DND-41 (cell line): Measurements from ENCODE around the gene LACC1.

Experiments
- ATAC-seq: fragments of 200-7000 bp; cut with Tn5 transposase; 3 replicates; pipeline ENCODE4 v1.9.1; 2021; ENCODE audit warnings: low read depth; ENCODE audit not compliant: insufficient read depth
- DNase-seq: peaks from one replicate; pipeline ENCODE4 v3.0.0-alpha.2; 2020
- H2AFZ ChIP-seq: 2 replicates; pipeline ENCODE4 v1.6.0; 2012; ENCODE audit warnings: low read depth, low read length
- H3K27ac ChIP-seq: 2 replicates; pipeline ENCODE4 v1.5.1; 2012; ENCODE audit warnings: low read length, inconsistent platforms
- H3K27me3 ChIP-seq: fragments of 200-600 bp; sonication (generic); 2 replicates; pipeline ENCODE4 v1.6.0; 2012; ENCODE audit warnings: low read length, mild to moderate bottlenecking, inconsistent platforms; ENCODE audit not compliant: insufficient read depth, poor library complexity
- H3K36me3 ChIP-seq: 2 replicates; pipeline ENCODE4 v1.5.1; 2012; ENCODE audit warnings: low read length, inconsistent platforms; ENCODE audit not compliant: insufficient read depth
- H3K4me1 ChIP-seq: 2 replicates; pipeline ENCODE4 v1.5.1; 2012; ENCODE audit warnings: mild to moderate bottlenecking, low read length; ENCODE audit not compliant: insufficient read depth
- H3K4me2 ChIP-seq: 2 replicates; pipeline ENCODE4 v1.6.0; 2012; ENCODE audit warnings: mild to moderate bottlenecking, moderate library complexity, low read length, inconsistent platforms; ENCODE audit not compliant: insufficient read depth
- H3K4me3 ChIP-seq, 2 experiments: fragments of 200-600 bp in 1 of 2; shearing (Covaris generic) in 1 of 2; 2 replicates each; pipeline ENCODE4 v1.5.1; 2012 to 2016; ENCODE audit warnings: inconsistent platforms in 2 of 2, low read length in 2 of 2, mild to moderate bottlenecking in 2 of 2, low read depth in 1 of 2, moderate library complexity in 1 of 2
- H3K79me2 ChIP-seq: 2 replicates; pipeline ENCODE4 v1.6.0; 2012; ENCODE audit warnings: low read length, inconsistent platforms; ENCODE audit not compliant: insufficient read depth
- H3K9ac ChIP-seq: 2 replicates; pipeline ENCODE4 v1.6.0; 2012; ENCODE audit warnings: low read depth, mild to moderate bottlenecking, inconsistent platforms, low read length, moderate library complexity
- H3K9me3 ChIP-seq: 2 replicates; pipeline ENCODE4 v1.5.1; 2012; ENCODE audit warnings: low read length, moderate library complexity, mild to moderate bottlenecking, inconsistent platforms; ENCODE audit not compliant: insufficient read depth, severe bottlenecking
- H4K20me1 ChIP-seq: 2 replicates; pipeline ENCODE4 v1.6.0; 2012; ENCODE audit warnings: low read length; ENCODE audit not compliant: insufficient read depth
- CTCF ChIP-seq: IDR thresholded peaks from 2 replicates; pipeline ENCODE4 v1.5.1; 2012; ENCODE audit warnings: borderline replicate concordance, low read length, moderate library complexity, mild to moderate bottlenecking; ENCODE audit not compliant: poor library complexity, severe bottlenecking; ENCODE audit errors: extremely low read depth
- EZH2 ChIP-seq: IDR thresholded peaks from 3 replicates; pipeline ENCODE4 v1.6.1; 2012; ENCODE audit warnings: borderline replicate concordance, low read depth, mild to moderate bottlenecking, moderate library complexity, low read length, inconsistent platforms; ENCODE audit not compliant: severe bottlenecking

LACC1 gene

DNA sequence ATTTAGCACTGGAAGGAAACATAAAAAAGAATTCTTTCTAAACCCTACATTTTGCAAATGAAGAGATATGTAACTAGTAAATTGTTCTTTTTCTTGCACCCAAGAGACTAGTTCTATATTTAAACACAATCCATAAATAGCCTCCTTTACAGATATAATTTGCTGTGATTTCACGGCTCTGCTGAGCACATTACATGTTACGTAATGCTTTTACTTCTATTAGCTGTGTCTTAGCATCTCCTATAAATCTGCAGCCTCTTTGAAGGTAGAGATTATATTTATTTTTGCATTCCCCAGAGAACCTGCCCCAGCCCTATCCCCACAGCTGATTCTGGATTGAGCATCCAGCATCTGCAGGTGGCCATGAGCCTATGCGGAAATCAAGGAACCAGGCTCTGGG, 32.2 kb downstream of the LACC1 start:
- Histone ChIP-seq H3K9ac (no peak overlapping the region), H4K20me1 (no peaks in the 10 kb centered on the region), H3K79me2 (no peaks in the 10 kb centered on the region), H3K9me3 (no peaks in the 10 kb centered on the region), H3K4me2 (no peak overlapping the region), H3K4me1 (no peaks in the 10 kb centered on the region), H3K27me3 (peaks cover 3% of the 10 kb centered on the region), H3K27ac (no peak overlapping the region), H3K4me3 (no peak overlapping the region), H2AFZ (no peak overlapping the region), H3K36me3 (no peaks in the 10 kb centered on the region)
- TF ChIP-seq EZH2, result no peak
- TF ChIP-seq CTCF, result no peak
- DNase-seq, result no peak
- ATAC-seq, result no peak

- Histone ChIP-seq H3K79me2 (no peaks in the 10 kb centered on the region), H2AFZ (no peak overlapping the region), H3K4me2 (no peak overlapping the region), H3K36me3 (no peaks in the 10 kb centered on the region), H3K27me3 (peaks cover 5% of the 10 kb centered on the region), H3K9ac (no peak overlapping the region), H3K4me3 (no peak overlapping the region), H3K27ac (no peak overlapping the region), H4K20me1 (no peaks in the 10 kb centered on the region), H3K9me3 (no peaks in the 10 kb centered on the region), H3K4me1 (no peaks in the 10 kb centered on the region)
- DNase-seq, result no peak
- ATAC-seq, result no peak
- no peak for TF ChIP-seq EZH2
- no peak for TF ChIP-seq CTCF
These were observed 35.7 kb downstream of the LACC1 start for GRCh38 chr13:43915451-43915850.

GRCh38 chr13:43916828-43917227, 37.1 kb downstream of the LACC1 start:
- TF ChIP-seq EZH2, result no peak
- Histone ChIP-seq H3K27ac (no peak overlapping the region), H3K27me3 (peaks cover 5% of the 10 kb centered on the region), H3K9me3 (no peaks in the 10 kb centered on the region), H3K4me1 (no peaks in the 10 kb centered on the region), H4K20me1 (no peaks in the 10 kb centered on the region), H3K9ac (no peak overlapping the region), H3K4me3 (no peak overlapping the region), H3K36me3 (no peaks in the 10 kb centered on the region), H3K79me2 (no peaks in the 10 kb centered on the region), H2AFZ (no peak overlapping the region), H3K4me2 (no peak overlapping the region)
- no peak for DNase-seq
- no peak for ATAC-seq

GRCh38 chr13:43918636-43919035, 38.9 kb downstream of the LACC1 start:
- DNase-seq, result no peak
- Histone ChIP-seq H3K9me3 (no peaks in the 10 kb centered on the region), H3K27me3 (peaks cover 5% of the 10 kb centered on the region), H3K79me2 (no peaks in the 10 kb centered on the region), H3K4me1 (no peaks in the 10 kb centered on the region), H3K4me2 (no peak overlapping the region), H2AFZ (no peak overlapping the region), H3K27ac (no peak overlapping the region), H4K20me1 (no peaks in the 10 kb centered on the region), H3K9ac (no peak overlapping the region), H3K4me3 (no peak overlapping the region), H3K36me3 (no peaks in the 10 kb centered on the region)
- no peak for TF ChIP-seq EZH2
- ATAC-seq, result no peak
